ENCODE measurements around the gene GNG8.
A peak's percentile ranks its signal among the peaks of the same experiment; 100 is the strongest.

GNG8 gene

DNA sequence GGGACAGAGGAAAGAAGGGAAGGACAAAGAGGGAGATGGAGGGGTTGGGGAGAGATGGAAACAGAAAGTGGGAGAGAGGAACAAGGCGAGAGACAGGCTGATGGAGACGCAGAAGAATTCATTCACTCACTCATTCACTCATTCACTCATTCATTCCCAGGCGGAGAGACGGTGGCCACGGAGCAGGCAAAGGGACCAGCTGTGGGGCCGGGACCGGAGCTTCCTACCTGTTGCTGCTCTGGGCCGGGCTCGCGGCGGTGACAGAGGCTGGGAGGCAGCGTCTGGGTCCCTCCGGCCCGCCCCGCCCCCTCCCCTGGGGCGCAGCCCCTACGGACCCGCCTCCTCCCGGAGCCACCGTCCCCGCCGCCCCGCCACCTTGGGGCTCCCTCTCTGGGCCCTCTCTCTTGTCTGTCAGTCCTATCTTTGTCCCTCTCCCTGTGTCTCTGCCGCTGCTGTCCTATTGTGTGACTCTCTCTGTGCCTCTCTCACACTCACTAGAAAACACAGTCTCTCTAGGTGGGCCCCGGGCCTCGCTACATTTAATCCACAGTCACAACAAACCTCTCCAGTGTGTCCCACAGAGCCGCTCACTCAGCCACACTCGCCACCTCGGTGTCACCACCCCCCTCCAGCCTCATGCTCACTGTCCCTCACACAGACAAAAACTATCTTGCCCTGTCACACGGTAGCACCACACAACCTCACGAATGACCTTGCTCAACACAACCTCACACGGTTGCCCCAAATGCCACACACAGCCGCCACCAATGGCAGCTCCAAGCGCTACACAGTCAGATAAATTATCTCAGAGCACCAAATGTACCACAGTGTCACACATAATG, at the start of gene GNG8:
Gene GNG8, minus strand, starts transcription at position 283 of the 842 bp plus-strand sequence. CDS start 1,520 bp downstream, outside the sequence.
- no peak within 1 kb of the TSS for H3K27ac ChIP-seq (ENCODE audit: low read depth, low read length)
- H3K27me3 ChIP-seq (ENCODE audit: control insufficient read depth in 5 of 5, insufficient read depth in 4 of 5, low read length in 5 of 5) = peaks cover 16 to 50% (median 26%) of the 10 kb centered on the region in 5 donors
- no peak within 1 kb of the TSS for H3K9ac ChIP-seq (ENCODE audit: low read length in 5 of 5)
- no peaks in the 10 kb centered on the region for H3K36me3 ChIP-seq (ENCODE audit: control insufficient read depth in 5 of 5, insufficient read depth in 5 of 5, low read length in 5 of 5)
- H3K9me3 ChIP-seq (ENCODE audit: control insufficient read depth in 5 of 5, low read length in 5 of 5) = no peaks in the 10 kb centered on the region
- peaks cover 7 to 44% (median 40%) of the 10 kb centered on the region in 5 donors for H3K4me1 ChIP-seq (ENCODE audit: control insufficient read depth in 5 of 5, insufficient read depth in 5 of 5, low read length in 5 of 5)
- no peak within 1 kb of the TSS for H3K4me3 ChIP-seq (ENCODE audit: low read depth in 1 of 5, low read length in 5 of 5)

DNA sequence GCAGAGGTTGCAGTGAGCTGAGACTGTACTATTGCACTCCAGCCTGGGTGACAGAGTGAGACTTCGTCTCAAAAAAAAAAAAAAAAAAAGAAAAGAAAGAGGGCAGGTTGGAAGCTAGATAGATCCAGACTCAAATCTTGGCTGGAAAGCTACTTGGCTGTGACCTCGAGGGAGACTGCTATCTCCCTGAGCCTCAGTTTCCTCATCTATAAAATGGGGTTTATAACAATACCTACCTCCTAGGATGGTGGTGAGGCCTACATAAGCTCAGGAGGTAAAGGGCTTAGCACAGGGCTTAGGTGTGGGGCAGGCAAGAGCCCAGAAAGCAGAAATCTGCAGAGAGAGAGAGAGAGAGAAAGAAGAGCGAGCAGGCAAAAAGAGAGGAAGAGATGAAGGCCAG, 49.2 kb upstream of the GNG8 start:
- Histone ChIP-seq H3K27ac (ENCODE audit: low read depth, low read length) (no peak overlapping the region), H3K36me3 (ENCODE audit: control insufficient read depth in 5 of 5, insufficient read depth in 5 of 5, low read length in 5 of 5) (peaks cover 4 to 84% (median 66%) of the 10 kb centered on the region in 5 donors), H3K4me3 (ENCODE audit: low read depth in 1 of 5, low read length in 5 of 5) (no peak overlapping the region), H3K9me3 (ENCODE audit: control insufficient read depth in 5 of 5, low read length in 5 of 5) (no peaks in the 10 kb centered on the region), H3K27me3 (ENCODE audit: control insufficient read depth in 5 of 5, insufficient read depth in 4 of 5, low read length in 5 of 5) (no peaks in the 10 kb centered on the region), H3K4me1 (ENCODE audit: control insufficient read depth in 5 of 5, insufficient read depth in 5 of 5, low read length in 5 of 5) (no peaks in the 10 kb centered on the region), H3K9ac (ENCODE audit: low read length in 5 of 5) (no peak overlapping the region)

DNA sequence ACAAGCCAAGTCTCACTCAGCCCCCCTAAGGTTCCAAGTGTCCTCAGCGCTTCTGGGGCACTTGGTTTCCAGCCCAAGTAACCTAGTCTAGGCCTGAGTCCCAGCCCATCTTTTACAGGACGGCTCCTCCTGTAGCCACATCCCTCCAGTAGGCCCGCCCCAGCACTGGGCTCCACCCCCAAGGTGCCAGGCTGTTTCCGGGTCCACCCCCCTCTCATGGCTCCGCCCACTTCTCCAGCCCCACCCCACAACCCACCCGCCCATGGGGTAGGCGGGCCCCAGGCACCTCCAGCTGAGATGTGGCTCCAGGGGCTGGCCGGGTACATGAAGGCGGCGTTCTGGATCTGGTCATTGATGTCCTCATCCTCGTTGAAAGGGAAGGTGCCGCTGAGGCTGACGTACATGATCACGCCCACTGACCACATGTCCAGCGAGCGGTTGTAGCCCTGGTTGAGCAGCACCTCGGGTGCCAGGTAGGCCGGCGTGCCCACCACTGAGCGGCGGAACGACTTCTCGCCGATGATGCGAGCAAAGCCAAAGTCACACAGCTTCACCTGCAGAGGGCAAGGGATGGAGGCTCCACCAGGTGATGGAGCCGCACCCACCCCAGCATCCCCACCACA, 42.2 kb upstream of the GNG8 start:
- no peak overlapping the region for H3K27ac ChIP-seq (ENCODE audit: low read depth, low read length)
- no peak overlapping the region for H3K9ac ChIP-seq (ENCODE audit: low read length in 5 of 5)
- peaks cover 0 to 83% (median 71%) of the 10 kb centered on the region in 5 donors for H3K36me3 ChIP-seq (ENCODE audit: control insufficient read depth in 5 of 5, insufficient read depth in 5 of 5, low read length in 5 of 5)
- no peaks in the 10 kb centered on the region for H3K4me1 ChIP-seq (ENCODE audit: control insufficient read depth in 5 of 5, insufficient read depth in 5 of 5, low read length in 5 of 5)
- H3K27me3 ChIP-seq (ENCODE audit: control insufficient read depth in 5 of 5, insufficient read depth in 4 of 5, low read length in 5 of 5) = no peaks in the 10 kb centered on the region
- no peaks in the 10 kb centered on the region for H3K9me3 ChIP-seq (ENCODE audit: control insufficient read depth in 5 of 5, low read length in 5 of 5)
- H3K4me3 ChIP-seq (ENCODE audit: low read depth in 1 of 5, low read length in 5 of 5) = no peak overlapping the region

DNA sequence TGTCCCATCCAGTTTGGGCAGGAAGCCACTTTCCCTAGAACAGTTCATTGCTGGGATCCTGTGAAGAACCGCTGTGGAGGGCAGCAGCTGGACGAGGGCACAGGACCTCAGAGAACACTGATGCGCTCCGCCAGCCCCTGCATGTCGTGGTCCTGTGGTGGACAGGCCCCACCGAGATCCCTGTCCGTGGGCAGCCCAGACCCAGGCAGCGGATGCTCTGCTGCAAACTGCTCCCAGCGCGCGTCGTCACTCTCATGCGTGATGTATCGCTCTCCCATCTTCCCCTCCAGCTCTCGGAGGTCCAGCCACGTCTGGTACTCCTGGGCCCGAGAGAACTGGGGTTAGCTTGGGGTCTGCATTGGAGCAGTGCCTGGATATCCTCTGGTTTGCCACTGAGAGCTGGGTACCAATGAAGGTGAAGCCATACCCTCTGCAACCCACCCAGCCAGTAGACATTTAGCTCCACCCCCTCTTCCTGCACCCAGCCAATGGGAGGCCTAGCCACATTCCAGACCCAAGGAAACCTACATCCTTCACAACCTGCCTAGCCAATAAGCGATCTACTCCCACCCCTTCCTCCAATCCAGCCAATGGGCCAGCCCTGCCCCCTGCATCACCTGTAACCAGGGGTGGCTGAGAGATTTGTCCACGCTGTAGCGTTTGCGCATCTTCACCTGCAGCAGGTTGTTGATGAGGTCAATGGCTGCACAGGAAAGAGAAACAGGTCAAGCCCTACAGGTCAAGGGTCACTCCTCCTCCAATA, 38.6 kb upstream of the GNG8 start:
- H3K9ac ChIP-seq (ENCODE audit: low read length in 5 of 5) = no peak overlapping the region
- H3K27ac ChIP-seq (ENCODE audit: low read depth, low read length) = no peak overlapping the region
- H3K36me3 ChIP-seq (ENCODE audit: control insufficient read depth in 5 of 5, insufficient read depth in 5 of 5, low read length in 5 of 5) = peaks cover 0 to 70% (median 55%) of the 10 kb centered on the region in 5 donors
- no peak overlapping the region for H3K4me3 ChIP-seq (ENCODE audit: low read depth in 1 of 5, low read length in 5 of 5)
- no peaks in the 10 kb centered on the region for H3K27me3 ChIP-seq (ENCODE audit: control insufficient read depth in 5 of 5, insufficient read depth in 4 of 5, low read length in 5 of 5)
- no peaks in the 10 kb centered on the region for H3K9me3 ChIP-seq (ENCODE audit: control insufficient read depth in 5 of 5, low read length in 5 of 5)
- H3K4me1 ChIP-seq (ENCODE audit: control insufficient read depth in 5 of 5, insufficient read depth in 5 of 5, low read length in 5 of 5) = no peaks in the 10 kb centered on the region

DNA sequence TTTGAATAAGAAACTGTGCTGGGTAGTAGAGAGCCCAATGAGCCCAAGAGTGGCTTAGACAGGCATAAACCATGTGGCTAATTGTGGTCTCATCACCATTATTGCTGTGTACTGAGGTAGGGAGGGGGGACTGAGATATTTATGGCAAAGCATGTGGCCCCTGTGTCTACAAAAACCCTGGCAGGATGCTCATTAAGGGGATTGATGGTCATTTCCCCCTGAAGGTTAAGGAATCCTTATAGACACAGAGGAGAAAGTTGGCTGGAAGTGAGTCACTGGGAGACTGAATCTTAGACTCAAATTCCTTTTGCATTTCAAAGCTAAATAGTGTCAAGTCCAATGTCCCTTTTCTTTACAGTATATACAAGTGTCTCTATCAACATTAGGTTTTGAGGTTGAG, 34.8 kb upstream of the GNG8 start:
- Histone ChIP-seq H3K9ac (ENCODE audit: low read length in 5 of 5) (no peak overlapping the region), H3K27ac (ENCODE audit: low read depth, low read length) (no peak overlapping the region), H3K9me3 (ENCODE audit: control insufficient read depth in 5 of 5, low read length in 5 of 5) (no peaks in the 10 kb centered on the region), H3K4me3 (ENCODE audit: low read depth in 1 of 5, low read length in 5 of 5) (no peak overlapping the region), H3K4me1 (ENCODE audit: control insufficient read depth in 5 of 5, insufficient read depth in 5 of 5, low read length in 5 of 5) (no peaks in the 10 kb centered on the region), H3K36me3 (ENCODE audit: control insufficient read depth in 5 of 5, insufficient read depth in 5 of 5, low read length in 5 of 5) (peaks cover 0 to 32% (median 23%) of the 10 kb centered on the region in 5 donors), H3K27me3 (ENCODE audit: control insufficient read depth in 5 of 5, insufficient read depth in 4 of 5, low read length in 5 of 5) (no peaks in the 10 kb centered on the region)

DNA sequence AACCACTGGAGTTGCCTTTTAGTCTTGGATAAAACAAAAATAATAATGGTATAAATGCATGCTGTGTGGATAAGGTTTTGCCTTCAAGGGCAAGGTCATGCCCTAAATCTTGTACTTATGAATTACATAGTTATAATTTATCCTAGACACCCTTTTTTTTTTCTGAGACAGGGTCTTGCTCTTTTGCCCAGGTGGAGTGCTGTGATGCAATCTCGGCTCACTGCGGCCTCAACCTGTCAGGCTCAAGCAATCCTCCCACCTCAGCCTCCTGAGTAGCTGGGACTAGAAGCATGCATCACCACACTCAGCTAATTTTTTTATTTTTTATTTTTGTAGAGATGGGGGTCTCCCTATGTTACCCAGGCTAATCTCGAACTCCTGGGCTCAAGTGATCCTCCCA, 32.7 kb upstream of the GNG8 start:
- Histone ChIP-seq H3K4me3 (ENCODE audit: low read depth in 1 of 5, low read length in 5 of 5) (no peak overlapping the region), H3K36me3 (ENCODE audit: control insufficient read depth in 5 of 5, insufficient read depth in 5 of 5, low read length in 5 of 5) (peaks cover 0 to 15% (median 9%) of the 10 kb centered on the region in 5 donors), H3K4me1 (ENCODE audit: control insufficient read depth in 5 of 5, insufficient read depth in 5 of 5, low read length in 5 of 5) (no peaks in the 10 kb centered on the region), H3K9ac (ENCODE audit: low read length in 5 of 5) (no peak overlapping the region), H3K27me3 (ENCODE audit: control insufficient read depth in 5 of 5, insufficient read depth in 4 of 5, low read length in 5 of 5) (peaks cover 0 to 2% (median 0%) of the 10 kb centered on the region in 5 donors), H3K9me3 (ENCODE audit: control insufficient read depth in 5 of 5, low read length in 5 of 5) (no peaks in the 10 kb centered on the region), H3K27ac (ENCODE audit: low read depth, low read length) (no peak overlapping the region)

DNA sequence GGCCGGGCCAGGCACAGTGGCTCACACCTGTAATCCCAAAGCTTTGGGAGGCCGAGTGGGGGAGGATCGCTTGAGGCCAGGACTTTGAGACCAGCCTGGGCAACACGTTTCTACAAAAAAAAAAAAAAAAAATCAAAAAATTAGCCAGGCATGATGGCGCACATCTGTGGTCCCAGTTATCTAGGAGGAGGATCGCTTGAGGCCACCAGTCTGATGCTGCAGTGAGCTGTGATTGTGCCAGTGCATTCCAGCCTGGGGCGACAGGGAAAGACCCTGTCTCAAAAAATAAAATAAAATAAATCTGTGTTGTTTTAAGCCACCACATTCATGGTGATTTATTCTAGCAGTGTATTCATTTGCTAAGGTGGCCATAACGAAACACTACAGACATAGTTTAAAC, 29.1 kb upstream of the GNG8 start:
- H3K36me3 ChIP-seq (ENCODE audit: control insufficient read depth in 5 of 5, insufficient read depth in 5 of 5, low read length in 5 of 5) = no peaks in the 10 kb centered on the region
- H3K27ac ChIP-seq (ENCODE audit: low read depth, low read length) = no peak overlapping the region
- peaks cover 0 to 15% (median 14%) of the 10 kb centered on the region in 5 donors for H3K4me1 ChIP-seq (ENCODE audit: control insufficient read depth in 5 of 5, insufficient read depth in 5 of 5, low read length in 5 of 5)
- H3K27me3 ChIP-seq (ENCODE audit: control insufficient read depth in 5 of 5, insufficient read depth in 4 of 5, low read length in 5 of 5) = peaks cover under 1 to 8% (median 4%) of the 10 kb centered on the region in 5 donors
- H3K9me3 ChIP-seq (ENCODE audit: control insufficient read depth in 5 of 5, low read length in 5 of 5) = no peaks in the 10 kb centered on the region
- H3K4me3 ChIP-seq (ENCODE audit: low read depth in 1 of 5, low read length in 5 of 5) = no peak overlapping the region
- no peak overlapping the region for H3K9ac ChIP-seq (ENCODE audit: low read length in 5 of 5)

DNA sequence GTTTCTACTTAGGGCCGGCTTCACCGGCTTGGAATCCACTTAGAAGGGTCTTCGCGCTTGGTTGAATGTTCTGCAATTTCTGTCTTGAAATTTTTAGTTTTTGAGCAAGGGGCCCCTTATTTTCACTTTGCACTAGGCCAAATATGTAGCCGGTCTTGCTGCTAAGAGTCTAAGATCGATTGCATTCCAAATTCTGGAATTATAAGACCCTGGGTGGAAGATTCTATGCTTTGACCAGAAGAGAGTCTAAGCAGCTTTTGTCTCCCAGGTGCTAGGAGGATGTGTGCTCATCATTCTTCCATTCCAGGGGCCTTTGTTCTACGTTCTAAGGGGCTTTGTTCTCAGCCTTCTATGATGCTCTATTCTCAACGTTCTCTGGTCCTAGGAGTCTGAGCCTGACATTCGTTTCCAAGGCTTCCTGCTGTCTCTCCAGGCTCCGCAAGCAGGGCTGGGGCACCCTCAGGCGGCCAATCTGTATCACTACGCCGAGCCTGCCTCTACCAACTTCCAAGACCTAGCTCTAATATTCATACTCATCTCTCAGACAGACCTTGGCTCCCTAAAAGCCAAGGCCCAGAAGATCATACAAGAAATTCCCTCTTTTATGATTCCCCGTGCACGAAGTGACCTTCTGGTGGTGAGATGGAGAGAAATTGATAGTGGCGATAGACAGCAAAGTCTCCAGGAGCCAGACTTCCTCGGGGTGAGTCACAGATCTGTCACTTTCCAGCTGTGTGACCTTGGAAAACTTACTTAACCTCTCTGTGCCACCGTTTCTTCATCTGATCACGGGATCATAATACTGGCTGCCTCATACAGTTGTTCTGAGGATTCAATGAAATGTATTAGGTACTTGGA, 26.0 kb upstream of the GNG8 start:
- peaks cover 0 to 26% (median 24%) of the 10 kb centered on the region in 5 donors for H3K4me1 ChIP-seq (ENCODE audit: control insufficient read depth in 5 of 5, insufficient read depth in 5 of 5, low read length in 5 of 5)
- H3K9ac ChIP-seq (ENCODE audit: low read length in 5 of 5) = peak overlapping the region in 1 of 5 donors; percentile 42

DNA sequence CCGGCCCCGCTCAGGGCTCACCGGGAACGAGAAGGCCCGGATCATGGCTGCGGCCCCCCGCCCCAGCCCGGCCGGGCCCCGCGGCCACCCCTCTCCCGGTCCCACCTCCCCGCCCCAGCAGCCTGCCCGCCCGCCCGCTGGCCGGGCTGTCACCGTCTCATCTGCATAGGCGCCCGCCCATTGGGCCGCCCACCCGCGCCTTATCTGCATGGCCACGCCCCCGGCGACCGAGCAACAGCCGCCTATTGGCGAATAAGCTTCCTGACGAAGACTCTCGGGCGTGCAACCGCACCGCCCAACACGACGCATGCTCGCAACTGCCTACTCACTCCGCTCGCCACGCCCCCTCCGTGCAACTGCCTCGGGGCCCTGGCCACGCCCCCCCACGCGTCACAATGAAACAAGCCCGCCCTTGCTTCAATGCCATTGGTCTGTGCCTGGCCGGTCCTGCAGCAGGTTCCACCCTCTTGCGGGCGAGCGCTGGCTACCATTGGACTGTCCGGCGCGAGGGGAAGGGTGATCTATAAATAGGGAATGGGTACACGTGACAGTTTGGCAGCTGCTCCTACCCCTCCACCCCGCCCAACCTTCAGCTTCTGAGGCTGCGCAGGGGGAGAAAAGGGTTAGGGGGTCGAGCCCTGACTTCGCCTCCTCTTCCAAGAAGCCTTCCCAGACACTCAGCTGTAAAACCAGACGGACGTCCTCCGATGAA, 25.2 kb upstream of the GNG8 start, which contains the start of gene DACT3:
Gene DACT3, minus strand, starts transcription at position 163 of the 712 bp plus-strand sequence. Its CDS starts 118 bp downstream, at position 45.
- Histone ChIP-seq H3K27me3 (ENCODE audit: control insufficient read depth in 5 of 5, insufficient read depth in 4 of 5, low read length in 5 of 5) (peaks cover 13 to 21% (median 19%) of the 10 kb centered on the region in 5 donors), H3K36me3 (ENCODE audit: control insufficient read depth in 5 of 5, insufficient read depth in 5 of 5, low read length in 5 of 5) (no peaks in the 10 kb centered on the region), H3K4me1 (ENCODE audit: control insufficient read depth in 5 of 5, insufficient read depth in 5 of 5, low read length in 5 of 5) (peaks cover 0 to 26% (median 24%) of the 10 kb centered on the region in 5 donors), H3K9me3 (ENCODE audit: control insufficient read depth in 5 of 5, low read length in 5 of 5) (no peaks in the 10 kb centered on the region), H3K27ac (ENCODE audit: low read depth, low read length) (peak within 1 kb of the TSS; percentile 59), H3K4me3 (ENCODE audit: low read depth in 1 of 5, low read length in 5 of 5) (peak within 1 kb of the TSS; percentile 57 to 82 (median 64)), H3K9ac (ENCODE audit: low read length in 5 of 5) (peak within 1 kb of the TSS in 4 of 5 donors; percentile 51 to 72 (median 57))

More for the DNA sequence above, 26.0 kb upstream of the GNG8 start:
- Histone ChIP-seq H3K27ac (ENCODE audit: low read depth, low read length) (peak overlapping the region; percentile 59), H3K36me3 (ENCODE audit: control insufficient read depth in 5 of 5, insufficient read depth in 5 of 5, low read length in 5 of 5) (no peaks in the 10 kb centered on the region), H3K4me3 (ENCODE audit: low read depth in 1 of 5, low read length in 5 of 5) (peak overlapping the region; percentile 47 to 64 (median 54)), H3K9me3 (ENCODE audit: control insufficient read depth in 5 of 5, low read length in 5 of 5) (no peaks in the 10 kb centered on the region), H3K27me3 (ENCODE audit: control insufficient read depth in 5 of 5, insufficient read depth in 4 of 5, low read length in 5 of 5) (peaks cover 13 to 21% (median 19%) of the 10 kb centered on the region in 5 donors)

Measured in subcutaneous abdominal adipose tissue (tissue), 5 donors.